Testis (tissue), 2 donors: Measurements from ENCODE around the gene CRIP2.

Experiments used
- CTCF ChIP-seq, 3 experiments: fragments of 450-650 bp in 2 of 3; fragments of 200-600 bp in 1 of 3; sonication (generic) in 1 of 3; IDR thresholded peaks; one replicate each; pipeline ENCODE4 v1.5.1; 2016 to 2019; ENCODE audit warnings: antibody characterized with exemption in 3 of 3, mild to moderate bottlenecking in 2 of 3, moderate library complexity in 1 of 3
- POLR2A ChIP-seq: fragments of 450-650 bp; IDR thresholded peaks from one replicate; pipeline ENCODE4 v1.6.1; 2017; ENCODE audit warnings: antibody characterized with exemption, mild to moderate bottlenecking, moderate library complexity

DNA sequence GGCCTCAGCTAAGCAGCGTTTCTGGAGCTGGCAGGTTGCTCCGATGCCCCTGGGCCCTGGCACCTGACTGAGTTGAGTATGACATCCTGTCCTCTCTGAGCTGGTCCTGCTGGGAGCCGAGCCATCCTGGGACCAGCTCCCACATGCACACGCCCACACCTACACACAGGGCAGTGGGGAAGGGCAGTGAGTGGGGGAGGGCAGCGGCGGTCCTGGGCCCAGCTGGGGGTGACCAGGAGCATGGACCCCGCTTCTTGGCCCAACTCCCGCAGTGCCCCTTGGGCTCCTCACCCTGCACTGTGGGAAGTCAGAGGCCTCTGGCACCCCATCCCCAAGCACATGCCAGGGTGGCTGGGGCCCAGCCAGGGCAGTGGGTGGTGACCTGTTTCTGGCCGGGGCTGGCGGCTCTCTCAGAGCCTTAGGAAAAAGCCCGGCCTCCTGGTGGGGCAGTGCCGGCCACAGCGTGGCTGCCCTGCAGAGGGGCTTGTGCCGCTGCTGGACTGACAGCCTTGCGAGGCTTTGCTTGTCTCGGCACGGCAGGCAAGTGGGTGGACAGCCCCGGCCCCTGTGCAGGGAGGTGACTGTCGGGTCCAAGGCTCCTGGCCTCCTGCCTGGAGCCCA lies 5.9 kb upstream of the CRIP2 start:
- no peak for TF ChIP-seq CTCF (IDR thresholded peaks at IDR 0.05)
- no peak for TF ChIP-seq POLR2A
